ENCODE data around the gene CYP3A7.
"Not testable (repeated sequence)": the region's sequence is repeated elsewhere in the genome, so short reads cannot be mapped to it uniquely, and the experiment has no call there.

Gene CYP3A7

GRCh38 chr7:99707096-99707495, 27.9 kb downstream of the CYP3A7 start:
- Histone ChIP-seq H3K4me1 (ENCODE audit: low read length) (no peaks in the 10 kb centered on the region), H3K9ac (ENCODE audit: low read length) (no peak overlapping the region), H4K20me1 (ENCODE audit: insufficient read depth, low read length) (no peaks in the 10 kb centered on the region), H2AFZ (ENCODE audit: low read depth, low read length) (no peak overlapping the region), H3K9me3 (ENCODE audit: insufficient read depth, low read length) (no peaks in the 10 kb centered on the region), H3K4me2 (ENCODE audit: low read length) (no peak overlapping the region), H3K36me3 (replicated peaks; ENCODE audit: low read depth, low read length) (no peaks in the 10 kb centered on the region), H3K27ac (ENCODE audit: low read length) (no peak overlapping the region), H3K4me3 (ENCODE audit: low read length) (no peak overlapping the region), H3K79me2 (ENCODE audit: low read length) (no peaks in the 10 kb centered on the region), H3K27me3 (ENCODE audit: low read depth, low read length) (no peaks in the 10 kb centered on the region)
- TF ChIP-seq CTCF (IDR thresholded peaks at IDR 0.05; ENCODE audit: low read depth, low read length) = no peak
- TF ChIP-seq EZH2phosphoT487 (IDR thresholded peaks at IDR 0.05; ENCODE audit: low read depth) = no peak

GRCh38 chr7:99699946-99700345, 35.0 kb downstream of the CYP3A7 start:
- Histone ChIP-seq H3K27ac (ENCODE audit: low read length) (no peak overlapping the region), H3K9me3 (ENCODE audit: insufficient read depth, low read length) (no peaks in the 10 kb centered on the region), H3K4me2 (ENCODE audit: low read length) (no peak overlapping the region), H3K36me3 (replicated peaks; ENCODE audit: low read depth, low read length) (no peaks in the 10 kb centered on the region), H4K20me1 (ENCODE audit: insufficient read depth, low read length) (no peaks in the 10 kb centered on the region), H3K4me3 (ENCODE audit: low read length) (no peak overlapping the region), H3K27me3 (ENCODE audit: low read depth, low read length) (no peaks in the 10 kb centered on the region), H3K79me2 (ENCODE audit: low read length) (no peaks in the 10 kb centered on the region), H2AFZ (ENCODE audit: low read depth, low read length) (no peak overlapping the region), H3K9ac (ENCODE audit: low read length) (no peak overlapping the region), H3K4me1 (ENCODE audit: low read length) (no peaks in the 10 kb centered on the region)
- no peak for TF ChIP-seq EZH2phosphoT487 (IDR thresholded peaks at IDR 0.05; ENCODE audit: low read depth)
- no peak for TF ChIP-seq CTCF (IDR thresholded peaks at IDR 0.05; ENCODE audit: low read depth, low read length)

- H4K20me1 ChIP-seq (ENCODE audit: insufficient read depth, low read length); H3K4me2 ChIP-seq (ENCODE audit: low read length); H3K27me3 ChIP-seq (ENCODE audit: low read depth, low read length); H2AFZ ChIP-seq (ENCODE audit: low read depth, low read length); H3K79me2 ChIP-seq (ENCODE audit: low read length); H3K27ac ChIP-seq (ENCODE audit: low read length); H3K4me3 ChIP-seq (ENCODE audit: low read length); H3K9me3 ChIP-seq (ENCODE audit: insufficient read depth, low read length); H3K9ac ChIP-seq (ENCODE audit: low read length); H3K4me1 ChIP-seq (ENCODE audit: low read length); H3K36me3 ChIP-seq (replicated peaks; ENCODE audit: low read depth, low read length): not testable (repeated sequence)
These were observed 35.9 kb downstream of the CYP3A7 start for GRCh38 chr7:99698867-99699730.

GRCh38 chr7:99694912-99695304, 40.1 kb downstream of the CYP3A7 start:
- Histone ChIP-seq H3K4me1 (ENCODE audit: low read length) (no peaks in the 10 kb centered on the region), H3K27ac (ENCODE audit: low read length) (no peak overlapping the region), H4K20me1 (ENCODE audit: insufficient read depth, low read length) (no peaks in the 10 kb centered on the region), H3K9ac (ENCODE audit: low read length) (no peak overlapping the region), H3K4me3 (ENCODE audit: low read length) (no peak overlapping the region), H3K36me3 (replicated peaks; ENCODE audit: low read depth, low read length) (no peaks in the 10 kb centered on the region), H3K9me3 (ENCODE audit: insufficient read depth, low read length) (no peaks in the 10 kb centered on the region), H3K4me2 (ENCODE audit: low read length) (no peak overlapping the region), H2AFZ (ENCODE audit: low read depth, low read length) (no peak overlapping the region), H3K27me3 (ENCODE audit: low read depth, low read length) (no peaks in the 10 kb centered on the region), H3K79me2 (ENCODE audit: low read length) (no peaks in the 10 kb centered on the region)
- no peak for TF ChIP-seq CTCF (IDR thresholded peaks at IDR 0.05; ENCODE audit: low read depth, low read length)
- no peak for TF ChIP-seq EZH2phosphoT487 (IDR thresholded peaks at IDR 0.05; ENCODE audit: low read depth)

Measured in OCI-LY3 (cell line).